Kidney epithelial cell (primary cell): Measurements from ENCODE around the gene TMEM40. TPM values are rescaled to one million over a fixed set of nuclear protein-coding genes. Genes with fewer than 3 reads are reported as not detected.
A peak's percentile ranks its signal among the peaks of the same experiment; 100 is the strongest.

Experiments used
- DNase-seq: peaks from one replicate; pipeline ENCODE4 v3.0.0-alpha.2; 2010; ENCODE audit warnings: low read depth
- H3K27me3 ChIP-seq: 2 replicates; pipeline ENCODE4 v1.6.0; 2011; ENCODE audit warnings: low read length; ENCODE audit not compliant: control insufficient read depth, insufficient read depth
- H3K36me3 ChIP-seq: 2 replicates; pipeline ENCODE4 v1.5.1; 2011; ENCODE audit warnings: low read length; ENCODE audit not compliant: control insufficient read depth, insufficient read depth
- H3K4me3 ChIP-seq: 2 replicates; pipeline ENCODE4 v1.5.1; 2011; ENCODE audit warnings: low read depth, mild to moderate bottlenecking, control low read depth, low read length
- CTCF ChIP-seq: IDR thresholded peaks from 2 replicates; pipeline ENCODE4 v1.5.1; 2011; ENCODE audit warnings: mild to moderate bottlenecking, moderate library complexity, low read length, control low read depth, inconsistent platforms; ENCODE audit not compliant: insufficient read depth, poor library complexity, severe bottlenecking
- total RNA-seq: library from RNA; depleted of rRNA; stranded (reverse); fragments of >200 nt; gene quantifications from 2 replicates; pipeline ENCODE4 v1.2.3, GENCODE V29; 2015

The TMEM40 gene
- total RNA-seq, 1 donor from 2014 or later, result 5.3 TPM

- Histone ChIP-seq H3K4me3 (no peak overlapping the region), H3K27me3 (no peaks in the 10 kb centered on the region), H3K36me3 (no peaks in the 10 kb centered on the region)
- DNase-seq, result no peak
- no peak for TF ChIP-seq CTCF
These were observed 42.4 kb downstream of the TMEM40 start for GRCh38 chr3:12716605-12717151.

- H3K4me3 ChIP-seq, result no peak overlapping the region
- no peaks in the 10 kb centered on the region for H3K27me3 ChIP-seq
- no peak for DNase-seq
- TF ChIP-seq CTCF, result no peak
- no peaks in the 10 kb centered on the region for H3K36me3 ChIP-seq
These were observed 44.8 kb downstream of the TMEM40 start for GRCh38 chr3:12714278-12714677.

GRCh38 chr3:12710062-12710461, 49.0 kb downstream of the TMEM40 start:
- Histone ChIP-seq H3K36me3 (no peaks in the 10 kb centered on the region), H3K27me3 (no peaks in the 10 kb centered on the region), H3K4me3 (no peak overlapping the region)
- no peak for DNase-seq
- TF ChIP-seq CTCF, result no peak

GRCh38 chr3:12709334-12709733, 49.7 kb downstream of the TMEM40 start:
- no peaks in the 10 kb centered on the region for H3K36me3 ChIP-seq
- no peak overlapping the region for H3K4me3 ChIP-seq
- no peak for DNase-seq
- TF ChIP-seq CTCF, result no peak
- H3K27me3 ChIP-seq, result no peaks in the 10 kb centered on the region

GRCh38 chr3:12708584-12709192, 50.4 kb downstream of the TMEM40 start:
- DNase-seq, result peak; percentile 71
- H3K36me3 ChIP-seq, result no peaks in the 10 kb centered on the region
- no peak overlapping the region for H3K4me3 ChIP-seq
- no peaks in the 10 kb centered on the region for H3K27me3 ChIP-seq
- TF ChIP-seq CTCF, result peak; percentile 48

- no peak for TF ChIP-seq CTCF
- Histone ChIP-seq H3K4me3 (no peak overlapping the region), H3K36me3 (no peaks in the 10 kb centered on the region), H3K27me3 (no peaks in the 10 kb centered on the region)
- DNase-seq, result no peak
These were observed 51.6 kb downstream of the TMEM40 start for GRCh38 chr3:12707449-12707848.
